SU-DHL-6 (cell line): ENCODE results near the gene SEMA6D.

Experiments
- H2AFZ ChIP-seq: fragments of 200-600 bp; sonication (generic); 2 replicates; pipeline ENCODE4 v1.6.1; 2014; ENCODE audit warnings: low read depth, mild to moderate bottlenecking, moderate library complexity, mixed read lengths, antibody characterized with exemption, low read length; ENCODE audit not compliant: severe bottlenecking
- H3F3A ChIP-seq: fragments of 200-600 bp; shearing (Covaris generic); 2 replicates; pipeline ENCODE4 v1.6.0; 2016; ENCODE audit warnings: antibody characterized with exemption, mild to moderate bottlenecking; ENCODE audit not compliant: insufficient read depth
- H3K27ac ChIP-seq: fragments of 200-600 bp; sonication (generic); 2 replicates; pipeline ENCODE4 v1.5.1; 2016; ENCODE audit warnings: low read depth, mild to moderate bottlenecking, low read length, moderate library complexity, mixed read lengths
- H3K27me3 ChIP-seq: fragments of 200-600 bp; sonication (generic), shearing (Covaris generic); 2 replicates; pipeline ENCODE4 v1.6.0; 2014; ENCODE audit warnings: mild to moderate bottlenecking, low read length
- H3K36me3 ChIP-seq: fragments of 200-600 bp; sonication (generic); 2 replicates; pipeline ENCODE4 v1.6.1; 2014; ENCODE audit warnings: mild to moderate bottlenecking, low read length, mixed read lengths
- H3K4me2 ChIP-seq: fragments of 300-600, 200-600 bp; shearing (Covaris generic), sonication (generic); 2 replicates; pipeline ENCODE4 v1.6.0; 2014; ENCODE audit warnings: low read length, low read depth, mild to moderate bottlenecking; ENCODE audit not compliant: poor library complexity, severe bottlenecking
- H3K4me3 ChIP-seq: fragments of 200-600 bp; sonication (generic); 2 replicates; pipeline ENCODE4 v1.5.1; 2014; ENCODE audit warnings: antibody characterized with exemption, low read length, mild to moderate bottlenecking, mixed read lengths; ENCODE audit not compliant: insufficient read depth, poor library complexity, severe bottlenecking
- H3K79me2 ChIP-seq: fragments of 200-600 bp; sonication (generic); 2 replicates; pipeline ENCODE4 v1.6.1; 2014; ENCODE audit warnings: mild to moderate bottlenecking, low read length, moderate library complexity; ENCODE audit not compliant: insufficient read depth
- H3K9ac ChIP-seq: fragments of 200-600 bp; sonication (generic); 2 replicates; pipeline ENCODE4 v1.7.0; 2014; ENCODE audit warnings: mild to moderate bottlenecking, low read length
- H3K9me2 ChIP-seq: fragments of 200-600 bp; sonication (generic); replicated peaks from 2 replicates; pipeline ENCODE4 v1.6.1; 2014; ENCODE audit warnings: low read length; ENCODE audit not compliant: insufficient read depth
- H3K9me3 ChIP-seq: fragments of 200-600 bp; sonication (generic); 2 replicates; pipeline ENCODE4 v1.6.1; 2014; ENCODE audit warnings: low read length, mixed read lengths; ENCODE audit not compliant: insufficient read depth
- H4K20me1 ChIP-seq: fragments of 200-600 bp; sonication (generic); 2 replicates; pipeline ENCODE4 v1.6.1; 2014; ENCODE audit warnings: low read depth, mild to moderate bottlenecking, antibody characterized with exemption, low read length, moderate library complexity, mixed read lengths
- CTCF ChIP-seq: fragments of 200-600 bp; sonication (generic); IDR thresholded peaks from one replicate; pipeline ENCODE4 v1.5.1; 2017; ENCODE audit warnings: antibody characterized with exemption, mild to moderate bottlenecking, low read length, moderate library complexity; ENCODE audit not compliant: insufficient read depth, poor library complexity, severe bottlenecking
- EZH2phosphoT487 ChIP-seq: fragments of 200-600 bp; sonication (generic), shearing (Covaris generic); conservative IDR thresholded peaks from 2 replicates; pipeline ENCODE4 v1.6.1; 2018; ENCODE audit warnings: mild to moderate bottlenecking, antibody characterized with exemption, low read length, moderate library complexity, mixed read lengths

Gene SEMA6D

GRCh38 chr15:47812470-47812999 lies 95.2 kb downstream of the SEMA6D start:
- no peak overlapping the region for H3K27ac ChIP-seq
- H3K4me2 ChIP-seq, result no peak overlapping the region
- no peak for TF ChIP-seq CTCF
- TF ChIP-seq EZH2phosphoT487, result no peak
- H3K79me2 ChIP-seq, result no peaks in the 10 kb centered on the region
- no peaks in the 10 kb centered on the region for H3F3A ChIP-seq
- H4K20me1 ChIP-seq, result no peaks in the 10 kb centered on the region
- H3K27me3 ChIP-seq, result no peaks in the 10 kb centered on the region
- no peak overlapping the region for H3K4me3 ChIP-seq
- no peaks in the 10 kb centered on the region for H3K36me3 ChIP-seq
- no peaks in the 10 kb centered on the region for H3K9me2 ChIP-seq
- H3K9me3 ChIP-seq, result no peaks in the 10 kb centered on the region
- H3K9ac ChIP-seq, result no peak overlapping the region
- no peak overlapping the region for H2AFZ ChIP-seq

GRCh38 chr15:47813748-47814384 lies 96.6 kb downstream of the SEMA6D start:
- Histone ChIP-seq H3K79me2 (no peaks in the 10 kb centered on the region), H3K36me3 (no peaks in the 10 kb centered on the region), H3K4me3 (no peak overlapping the region), H3K9me2 (no peaks in the 10 kb centered on the region), H3F3A (no peaks in the 10 kb centered on the region), H3K9me3 (no peaks in the 10 kb centered on the region), H2AFZ (no peak overlapping the region), H3K27me3 (no peaks in the 10 kb centered on the region), H3K4me2 (no peak overlapping the region), H3K27ac (no peak overlapping the region), H4K20me1 (no peaks in the 10 kb centered on the region), H3K9ac (no peak overlapping the region)
- no peak for TF ChIP-seq EZH2phosphoT487
- TF ChIP-seq CTCF, result no peak

GRCh38 chr15:47814620-47815019 lies 97.3 kb downstream of the SEMA6D start:
- H3K4me2 ChIP-seq, result no peak overlapping the region
- H3K27ac ChIP-seq, result no peak overlapping the region
- no peaks in the 10 kb centered on the region for H4K20me1 ChIP-seq

More at GRCh38 chr15:47814620-47815019, 97.3 kb downstream of the SEMA6D start:
- H3K9ac ChIP-seq, result no peak overlapping the region
- no peaks in the 10 kb centered on the region for H3K27me3 ChIP-seq
- H3F3A ChIP-seq, result no peaks in the 10 kb centered on the region
- 0 out of 2 replicates have a peak, but pooled peaks cover 4% of the 10 kb centered on the region for H3K9me2 ChIP-seq
- no peak overlapping the region for H3K4me3 ChIP-seq
- H3K36me3 ChIP-seq, result no peaks in the 10 kb centered on the region
- TF ChIP-seq CTCF (no peak), EZH2phosphoT487 (no peak)
- no peaks in the 10 kb centered on the region for H3K9me3 ChIP-seq
- no peak overlapping the region for H2AFZ ChIP-seq
- H3K79me2 ChIP-seq, result no peaks in the 10 kb centered on the region
